AG09309 (cell line): Measurements from ENCODE around the gene TMEM86B.

Experiments
- DNase-seq: peaks from one replicate; pipeline ENCODE4 v3.0.0-alpha.2; 2010; ENCODE audit warnings: low read depth
- H3K4me3 ChIP-seq: 2 replicates; pipeline ENCODE4 v1.5.1; 2011; ENCODE audit warnings: mild to moderate bottlenecking, low read depth, low read length, moderate library complexity; ENCODE audit not compliant: control insufficient read depth
- CTCF ChIP-seq: IDR thresholded peaks from 2 replicates; pipeline ENCODE4 v1.5.1; 2011; ENCODE audit warnings: mild to moderate bottlenecking, low read depth, low read length, inconsistent platforms; ENCODE audit not compliant: insufficient read depth, control insufficient read depth; ENCODE audit errors: missing control alignments

TMEM86B gene

GRCh38 chr19:55193481-55193880 is 35.1 kb downstream of the TMEM86B start:
- no peak for DNase-seq
- no peak overlapping the region for H3K4me3 ChIP-seq
- no peak for TF ChIP-seq CTCF

DNA sequence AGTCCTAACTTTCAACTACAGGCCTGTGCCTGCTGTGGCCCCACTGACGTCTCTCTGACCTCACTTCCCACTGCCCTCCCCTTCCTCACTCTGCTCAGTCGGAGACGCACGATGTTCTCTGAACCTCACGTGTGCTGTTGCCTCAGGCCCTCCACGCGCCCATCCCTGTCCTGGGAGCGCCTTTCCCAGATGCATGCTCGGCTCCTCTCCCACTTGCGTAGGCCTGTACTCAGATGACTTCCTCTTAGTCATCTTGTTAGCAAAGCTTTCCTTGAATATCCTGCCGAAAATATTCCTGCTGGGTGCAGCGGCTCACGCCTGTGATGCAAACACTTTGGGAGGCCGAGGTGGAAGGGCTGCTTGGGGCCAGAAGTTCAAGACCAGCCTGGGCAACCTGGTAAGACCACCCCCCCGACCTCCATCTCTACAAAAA is 39.1 kb downstream of the TMEM86B start:
- TF ChIP-seq CTCF, result no peak
- no peak overlapping the region for H3K4me3 ChIP-seq
- DNase-seq, result peak; percentile 89

- TF ChIP-seq CTCF, result no peak
- no peak for DNase-seq
- H3K4me3 ChIP-seq, result no peak overlapping the region
These were observed 39.9 kb downstream of the TMEM86B start for GRCh38 chr19:55188625-55189024.

GRCh38 chr19:55186080-55186479 is 42.5 kb downstream of the TMEM86B start:
- no peak for DNase-seq
- no peak overlapping the region for H3K4me3 ChIP-seq
- no peak for TF ChIP-seq CTCF

GRCh38 chr19:55181740-55182139 is 46.8 kb downstream of the TMEM86B start:
- DNase-seq, result no peak
- H3K4me3 ChIP-seq, result no peak overlapping the region
- no peak for TF ChIP-seq CTCF

DNA sequence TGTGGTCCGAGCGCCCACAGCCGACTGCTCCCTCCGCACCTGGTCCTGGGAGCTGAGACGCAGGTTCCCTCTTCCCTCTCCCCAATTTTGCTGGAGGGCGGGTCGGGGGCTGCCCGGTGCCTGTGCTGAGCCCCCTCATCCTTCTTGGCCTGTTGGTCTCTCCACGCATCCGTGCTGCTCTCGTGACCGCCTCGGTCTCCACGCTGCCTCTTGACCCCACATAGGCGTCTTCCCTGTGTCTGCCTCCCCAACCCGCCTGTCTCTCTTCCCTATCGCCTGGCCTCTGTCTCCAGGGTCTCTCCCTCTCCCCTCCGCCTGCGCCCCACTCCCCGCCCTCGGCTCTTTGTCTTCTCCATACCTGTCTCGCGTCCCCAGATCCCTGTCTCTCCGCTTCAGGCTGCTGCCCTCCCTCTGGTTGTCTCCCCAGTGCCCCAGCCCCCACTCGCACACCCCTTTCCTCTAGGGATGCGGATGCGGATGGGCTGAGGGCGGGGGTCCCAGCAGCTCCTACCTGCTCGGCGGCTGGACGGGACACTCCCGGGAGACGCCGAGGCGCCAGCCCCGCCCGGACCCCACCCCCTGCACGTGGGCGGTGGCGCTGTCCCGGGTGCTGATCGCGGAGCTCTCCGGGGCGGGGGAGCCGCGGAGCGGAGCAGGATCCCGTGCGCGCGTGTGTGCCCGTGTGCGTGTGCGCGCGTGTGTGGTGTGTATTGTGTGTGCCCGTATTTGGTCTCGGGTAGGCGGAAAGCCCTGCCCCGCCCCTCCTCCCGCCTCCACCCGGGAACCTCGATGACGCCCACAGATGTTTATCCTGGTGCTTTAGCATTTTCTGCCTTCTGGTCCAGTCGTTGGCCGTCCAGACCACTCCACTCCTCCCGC is 48.7 kb downstream of the TMEM86B start, which contains the start of gene SYT5:
SYT5 (minus strand) TSS at position 684 of the 879 bp plus-strand sequence. CDS start 1,248 bp downstream, outside the sequence.
- no peak for DNase-seq
- TF ChIP-seq CTCF, result no peak
- peak within 1 kb of the TSS; percentile 40 for H3K4me3 ChIP-seq
